Ureter (tissue), 1 donor: ENCODE results near the gene ANAPC1. TPM values are rescaled to one million over a fixed set of nuclear protein-coding genes. Genes with fewer than 3 reads are reported as not detected.
A peak's percentile ranks its signal among the peaks of the same experiment; 100 is the strongest.
"Not testable (repeated sequence)": the region's sequence is repeated elsewhere in the genome, so short reads cannot be mapped to it uniquely, and the experiment has no call there.

Source experiments
- DNase-seq: peaks from one replicate; pipeline ENCODE4 v3.0.0-alpha.2; 2020; ENCODE audit warnings: low spot score
- total RNA-seq: library from RNA; stranded (reverse); gene quantifications from one replicate; pipeline ENCODE4 v1.2.4, GENCODE V29; 2023
- donor health status: DM: yes; HTN: yes; CAD: no.

The ANAPC1 gene
- total RNA-seq, 1 donor from 2014 or later: 69.2 TPM

- not testable (repeated sequence) for DNase-seq
These were observed 70.9 kb downstream of the ANAPC1 start for GRCh38 chr2:111812970-111813622.

- DNase-seq: not testable (repeated sequence)
These were observed 93.4 kb downstream of the ANAPC1 start for GRCh38 chr2:111790633-111791032.

GRCh38 chr2:111784081-111784480 is 99.9 kb downstream of the ANAPC1 start:
- not testable (repeated sequence) for DNase-seq

- DNase-seq: not testable (repeated sequence)
These were observed 101.8 kb downstream of the ANAPC1 start for GRCh38 chr2:111782195-111782594.

GRCh38 chr2:111781443-111782094 is 102.4 kb downstream of the ANAPC1 start:
- not testable (repeated sequence) for DNase-seq

DNA sequence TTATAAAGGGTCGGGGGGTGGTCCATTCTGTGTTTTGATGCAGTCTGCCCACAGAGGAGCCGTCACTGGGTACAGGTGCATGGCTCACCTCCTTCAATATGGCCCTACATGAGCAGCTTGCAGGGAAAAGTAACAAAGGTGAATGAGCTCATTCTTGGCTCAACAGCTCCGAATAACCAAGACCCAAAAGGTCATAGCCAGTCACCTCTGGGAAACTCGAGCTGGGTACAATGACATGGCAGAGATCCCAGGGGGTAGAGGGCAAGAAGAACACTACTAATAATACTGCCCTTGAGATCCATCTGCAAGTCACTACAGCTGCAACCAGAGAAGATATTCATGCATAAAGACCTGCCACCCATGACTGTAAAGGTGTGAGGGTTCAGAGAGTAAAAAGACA is 106.8 kb downstream of the ANAPC1 start:
- not testable (repeated sequence) for DNase-seq

DNA sequence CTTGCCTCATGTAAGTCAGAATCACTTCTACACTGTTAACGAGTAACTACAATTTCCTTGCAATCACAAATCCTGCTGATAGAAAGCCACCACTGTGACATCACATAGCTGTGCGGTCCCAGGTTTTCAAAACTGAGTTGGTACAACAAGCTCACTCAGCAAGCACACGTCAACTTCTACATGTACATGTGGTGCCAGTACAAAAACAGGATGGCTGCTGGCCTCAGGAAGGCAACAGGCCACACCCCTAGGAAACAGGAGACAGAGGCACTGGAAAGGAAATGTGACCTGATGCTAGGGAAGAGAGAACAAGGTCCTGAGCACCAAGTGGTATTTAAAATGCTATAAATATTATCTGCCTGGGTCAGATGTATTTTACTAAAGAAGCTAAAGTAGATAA is 107.7 kb downstream of the ANAPC1 start:
- DNase-seq: not testable (repeated sequence)

- DNase-seq: not testable (repeated sequence)
These were observed 111.8 kb downstream of the ANAPC1 start for GRCh38 chr2:111772180-111772579.

GRCh38 chr2:111770916-111771658 is 112.9 kb downstream of the ANAPC1 start:
- not testable (repeated sequence) for DNase-seq

GRCh38 chr2:111768266-111769190 is 115.5 kb downstream of the ANAPC1 start:
- not testable (repeated sequence) for DNase-seq

DNA sequence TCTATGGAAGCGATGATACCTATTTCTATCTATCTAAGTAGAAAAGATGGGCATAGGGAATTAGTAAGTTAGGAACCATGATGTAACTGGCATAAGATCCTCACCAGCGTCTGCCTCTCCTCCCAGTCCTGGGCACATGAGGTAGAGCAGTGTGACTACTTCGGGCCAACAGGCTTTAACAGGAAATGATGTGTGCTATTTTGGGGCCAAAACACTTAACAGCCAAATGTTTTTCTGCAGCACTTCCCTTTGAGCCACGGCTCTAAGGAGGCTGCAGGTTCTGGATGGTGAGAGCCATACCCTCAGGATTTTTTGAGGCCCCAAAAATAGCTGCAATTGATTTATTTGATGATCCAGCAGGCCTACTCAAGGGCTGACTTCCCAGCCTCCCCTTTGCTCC is 116.9 kb downstream of the ANAPC1 start:
- not testable (repeated sequence) for DNase-seq

DNA sequence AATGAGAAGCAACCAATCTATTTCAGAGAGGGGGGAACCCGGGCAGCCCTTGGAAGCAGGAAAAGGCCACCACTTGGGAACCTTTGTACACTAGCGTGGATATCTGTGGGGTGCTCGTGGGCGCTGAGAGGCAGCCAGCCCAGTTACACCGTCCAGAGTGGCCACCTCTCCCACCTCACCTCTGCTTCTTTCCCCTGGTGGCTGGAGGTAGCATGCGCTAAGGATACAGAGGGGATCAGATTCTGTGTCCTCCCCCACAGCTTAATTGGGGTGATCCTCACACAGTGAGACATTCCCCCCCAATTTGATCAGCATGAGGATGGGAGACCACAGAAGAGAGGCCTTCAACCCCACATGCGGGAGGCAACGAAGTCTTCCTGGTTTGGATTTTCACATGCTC is 117.7 kb downstream of the ANAPC1 start:
- not testable (repeated sequence) for DNase-seq

DNA sequence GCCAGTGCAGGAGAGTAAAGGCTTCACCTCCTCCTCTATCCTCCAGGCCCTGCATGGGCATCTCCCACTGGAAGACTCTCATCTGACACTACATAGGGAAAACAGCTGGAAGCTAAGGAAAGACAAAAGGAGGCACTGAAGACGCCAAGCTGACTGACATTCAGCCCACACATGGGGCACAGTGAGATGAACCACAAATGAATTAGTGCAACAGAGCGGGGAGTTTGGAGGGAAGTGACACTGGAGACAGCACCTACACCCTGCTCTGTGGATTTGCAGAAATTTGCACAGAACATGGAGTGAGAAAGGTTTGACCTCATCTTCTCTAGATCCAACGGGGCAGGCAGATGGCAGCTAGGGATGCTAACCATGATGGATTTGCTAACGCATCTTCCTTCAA is 119.8 kb downstream of the ANAPC1 start:
- not testable (repeated sequence) for DNase-seq

- not testable (repeated sequence) for DNase-seq
These were observed 123.2 kb downstream of the ANAPC1 start for GRCh38 chr2:111760697-111761284.

DNA sequence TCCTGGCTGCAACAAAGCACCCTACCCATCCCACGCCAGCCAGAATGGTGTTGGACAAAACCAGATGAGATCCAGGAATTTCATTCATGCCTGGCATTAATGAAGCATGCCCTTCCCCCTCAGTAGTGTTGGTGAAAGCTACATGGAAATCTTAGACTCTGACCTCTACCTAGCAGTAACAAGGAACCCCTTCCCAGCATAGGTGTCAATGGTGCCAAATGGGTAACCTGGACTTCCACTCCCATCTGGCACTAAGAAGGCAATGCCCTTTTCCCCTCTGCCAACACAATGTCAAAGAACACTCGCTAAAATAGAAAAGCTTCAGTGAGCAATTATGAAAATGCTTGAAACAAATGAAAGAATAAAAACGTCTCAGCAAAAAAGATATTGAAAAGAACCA is 131.5 kb downstream of the ANAPC1 start:
- not testable (repeated sequence) for DNase-seq

- not testable (repeated sequence) for DNase-seq
These were observed 133.4 kb downstream of the ANAPC1 start for GRCh38 chr2:111750641-111751040.

DNA sequence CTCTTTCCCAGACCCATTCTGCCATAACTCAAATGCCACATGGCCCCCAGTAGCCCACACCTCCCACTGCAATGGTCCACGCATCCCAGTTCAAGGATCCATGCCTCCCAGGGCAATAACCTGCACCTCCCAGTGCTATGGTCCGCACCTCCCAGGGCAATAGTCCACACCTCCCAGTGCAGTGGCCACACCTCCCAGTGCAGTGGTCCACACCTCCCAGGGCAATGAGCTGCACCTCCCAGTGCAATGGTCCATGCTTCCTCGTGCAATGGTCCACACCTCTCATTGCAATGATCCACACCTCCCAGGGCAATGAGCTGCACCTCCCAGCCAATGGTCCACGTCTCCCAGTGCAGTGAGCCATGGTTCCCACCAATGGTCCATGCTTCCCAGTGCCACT is 135.6 kb downstream of the ANAPC1 start:
- DNase-seq: not testable (repeated sequence)

- DNase-seq: peak; percentile 59
These were observed 136.4 kb downstream of the ANAPC1 start for GRCh38 chr2:111747410-111748115.

DNA sequence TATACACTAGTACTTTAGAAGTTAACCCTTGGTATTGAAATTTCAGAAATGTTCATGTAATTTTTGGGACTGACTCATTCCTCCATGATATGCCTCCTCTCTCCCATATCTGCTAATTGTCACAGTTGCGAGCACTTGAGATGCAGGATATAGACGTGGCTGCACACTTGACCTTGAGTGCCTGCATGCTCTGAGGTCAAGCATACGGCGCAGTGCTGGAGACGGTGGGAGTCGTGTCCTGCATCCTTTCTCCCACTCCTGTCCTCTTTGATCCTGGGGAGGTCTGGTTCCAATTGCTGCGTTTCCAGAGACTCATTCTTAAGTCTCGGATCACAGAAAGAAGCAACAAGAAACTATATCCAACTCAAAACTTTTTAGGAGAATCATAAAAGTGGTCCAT is 139.2 kb downstream of the ANAPC1 start:
- DNase-seq: not testable (repeated sequence)

DNA sequence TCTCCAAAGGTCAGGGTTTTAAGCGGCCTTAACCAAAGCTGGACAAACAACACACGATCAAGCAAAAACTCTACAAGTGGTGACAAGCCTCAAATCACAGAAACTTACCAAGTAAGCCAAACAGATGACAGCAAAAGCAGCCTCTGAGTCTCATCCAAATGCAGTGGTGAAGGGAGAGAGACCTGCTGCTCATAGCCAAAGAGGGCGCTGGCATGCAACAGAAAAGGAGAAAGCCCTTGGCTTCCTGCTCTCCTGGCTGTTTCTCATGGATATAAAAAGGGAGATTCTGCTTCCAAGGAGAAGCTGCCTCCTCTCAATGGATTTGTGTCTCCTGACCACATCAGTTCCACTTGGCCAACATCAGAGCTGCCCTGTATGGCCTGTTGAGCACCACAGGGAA is 142.5 kb downstream of the ANAPC1 start:
- DNase-seq: not testable (repeated sequence)
